NCI-H146 treated with DMSO at 0.1 percent for 48 hours (cell line): ENCODE data around the gene UACA.
"Not testable (repeated sequence)": the region's sequence is repeated elsewhere in the genome, so short reads cannot be mapped to it uniquely, and the experiment has no call there.

Experiments
- DNase-seq: peaks from one replicate; lab custom pipeline; 2025; ENCODE audit not compliant: unreplicated experiment; lab: John Stamatoyannopoulos, UW

Gene UACA

DNA sequence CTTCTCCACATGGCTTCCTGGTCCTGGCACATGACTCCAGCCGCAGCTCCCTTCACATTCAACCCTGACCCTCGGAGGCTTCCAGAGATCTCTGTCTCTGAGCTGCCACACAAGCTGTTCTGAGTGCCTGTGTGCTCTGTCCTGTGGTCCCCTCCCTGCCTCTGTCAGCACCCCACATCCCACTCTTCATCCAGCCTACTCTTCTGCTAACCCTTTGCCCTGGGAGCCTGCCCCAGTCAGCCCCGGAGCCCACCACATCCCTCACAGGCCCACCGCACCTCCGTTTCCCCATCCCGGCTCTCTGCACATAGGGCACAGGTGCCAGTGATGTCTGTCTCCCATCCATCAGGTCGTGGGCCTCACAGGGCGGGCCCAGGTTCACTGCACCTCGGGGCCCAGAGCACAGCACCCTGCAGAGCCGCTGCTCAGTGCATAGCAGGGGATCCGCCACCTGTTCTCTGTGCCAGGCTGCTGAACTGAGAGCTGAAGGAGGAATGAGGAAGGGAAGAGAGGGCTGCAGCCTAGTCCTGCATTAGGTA lies 133.6 kb downstream of the UACA start:
- no peak for DNase-seq

DNA sequence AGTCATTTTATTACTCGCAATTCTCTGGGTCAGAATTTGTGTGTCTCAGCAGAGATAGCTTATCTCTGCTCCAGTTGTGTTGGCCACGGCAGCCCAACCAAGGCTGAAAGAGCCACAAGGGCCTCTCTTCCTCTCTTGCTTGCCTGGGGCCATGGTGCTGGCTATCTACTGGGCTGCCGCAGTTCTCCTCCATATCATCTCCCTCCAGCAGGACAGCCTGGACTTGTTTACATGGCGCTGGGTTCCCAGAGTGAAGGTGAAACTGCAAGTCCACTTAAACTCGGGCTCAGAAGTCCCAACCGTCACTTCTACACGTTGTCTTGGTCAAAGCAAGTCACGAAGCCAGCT lies 134.8 kb downstream of the UACA start:
- no peak for DNase-seq

DNA sequence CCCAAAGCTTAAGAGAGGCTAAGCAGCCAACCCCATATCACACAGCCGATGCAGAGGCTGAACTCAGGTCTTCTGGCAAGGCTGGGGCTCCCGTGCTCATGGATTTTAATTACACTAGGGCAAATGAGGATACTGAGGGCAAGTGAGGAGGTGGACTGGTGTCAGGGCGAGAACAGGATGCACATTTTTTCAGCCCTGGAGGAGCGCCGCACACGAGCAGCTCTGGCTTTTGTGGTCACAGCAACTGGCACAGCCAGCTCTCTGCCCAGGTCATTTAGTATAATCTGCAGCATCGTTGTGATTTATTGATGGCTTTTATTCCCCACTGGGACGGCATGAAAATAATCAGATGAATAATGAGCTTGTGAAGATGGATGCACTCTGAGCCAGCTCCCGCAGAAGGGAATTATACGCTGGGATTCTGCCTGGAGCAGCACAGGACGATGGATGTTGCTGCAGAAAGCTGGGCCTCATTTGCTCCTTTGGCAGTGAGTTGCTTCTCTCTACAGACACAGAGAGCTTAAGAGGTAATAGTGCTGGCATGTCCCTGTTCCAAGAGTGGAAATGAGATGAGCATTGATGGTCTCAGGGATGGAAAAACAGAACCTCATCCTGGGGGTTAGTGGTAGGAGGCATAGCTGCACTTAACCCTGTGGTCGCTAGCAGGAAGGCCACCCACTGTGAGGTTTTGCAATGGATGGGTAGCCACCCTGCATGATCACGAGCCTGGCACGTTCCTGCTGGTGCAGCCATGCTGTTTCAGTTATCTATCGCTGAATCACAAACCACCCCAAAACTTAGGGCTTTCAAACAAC lies 135.4 kb downstream of the UACA start:
- no peak for DNase-seq

DNA sequence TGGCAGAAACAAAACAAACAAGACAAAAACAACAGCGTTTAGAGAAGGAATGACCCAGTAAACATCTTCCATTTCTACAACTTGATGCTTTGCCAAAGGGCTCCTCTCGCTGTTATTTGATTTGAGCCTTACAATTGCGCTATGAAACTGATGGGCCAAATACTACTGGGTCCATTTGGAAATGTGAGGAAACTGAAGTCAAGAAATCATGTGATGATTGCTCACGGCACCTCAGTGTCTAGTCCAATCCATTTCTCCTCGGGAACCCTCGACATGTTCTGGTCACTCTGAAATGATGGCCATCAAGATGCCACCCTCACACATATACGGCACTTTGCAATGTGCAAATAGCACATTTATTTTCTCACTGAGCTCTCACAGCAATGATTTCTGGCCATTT lies 136.0 kb downstream of the UACA start:
- no peak for DNase-seq

DNA sequence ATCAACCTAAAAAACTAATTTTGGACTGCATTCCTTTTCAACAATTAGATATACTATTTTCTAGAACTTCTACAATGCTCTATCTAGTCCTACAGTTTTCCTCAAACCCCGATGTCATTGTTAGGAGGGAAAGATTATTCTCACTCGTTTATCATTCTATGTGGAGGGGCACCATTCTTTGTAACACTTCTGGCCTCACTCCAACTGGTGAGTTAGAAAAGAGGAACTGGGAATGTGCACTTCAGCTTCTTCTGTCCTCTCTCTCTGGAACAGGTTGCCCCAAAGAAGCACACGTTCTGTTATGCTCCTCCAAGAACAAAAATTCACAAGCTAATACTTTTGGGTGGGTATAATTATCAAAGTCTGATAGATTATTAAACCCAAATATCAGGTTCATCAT lies 137.9 kb downstream of the UACA start:
- no peak for DNase-seq

DNA sequence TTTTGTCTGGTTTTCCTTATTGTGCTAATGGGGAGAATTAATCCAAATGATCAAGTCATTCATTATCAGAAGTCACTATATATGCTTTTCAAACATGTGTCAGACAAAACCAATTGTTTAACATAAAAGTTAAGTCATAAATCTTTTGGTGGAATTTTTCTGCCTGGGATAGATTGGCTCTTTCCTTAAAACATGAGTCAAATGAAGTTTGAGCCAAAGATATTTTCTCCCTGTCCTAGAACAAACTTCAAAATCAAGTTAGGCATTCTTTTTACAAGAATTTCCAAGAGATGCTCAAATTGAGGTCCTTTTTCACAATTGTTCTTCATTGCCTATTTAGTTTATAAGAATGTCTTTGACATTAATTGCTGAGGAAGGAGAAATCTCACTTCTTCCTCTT lies 138.3 kb downstream of the UACA start:
- DNase-seq = no peak

DNA sequence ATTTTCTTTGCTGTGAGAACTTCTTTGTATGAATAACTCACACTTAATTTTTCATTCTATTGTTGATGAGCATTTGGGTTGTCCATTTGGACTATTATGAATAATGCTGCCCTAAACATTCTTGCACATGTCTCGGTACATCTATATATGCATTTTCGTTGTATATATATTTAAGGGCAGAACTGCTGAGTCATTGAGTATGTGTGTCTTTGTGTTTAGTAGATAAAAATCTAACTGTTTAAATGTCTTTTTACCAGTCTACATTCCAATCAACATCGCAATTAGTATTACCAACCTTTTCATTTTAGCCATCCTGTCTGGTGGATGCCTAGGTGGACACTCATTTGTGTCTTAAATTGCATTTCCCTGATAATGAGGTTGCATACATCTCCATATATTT lies 144.4 kb downstream of the UACA start:
- DNase-seq = no peak

DNA sequence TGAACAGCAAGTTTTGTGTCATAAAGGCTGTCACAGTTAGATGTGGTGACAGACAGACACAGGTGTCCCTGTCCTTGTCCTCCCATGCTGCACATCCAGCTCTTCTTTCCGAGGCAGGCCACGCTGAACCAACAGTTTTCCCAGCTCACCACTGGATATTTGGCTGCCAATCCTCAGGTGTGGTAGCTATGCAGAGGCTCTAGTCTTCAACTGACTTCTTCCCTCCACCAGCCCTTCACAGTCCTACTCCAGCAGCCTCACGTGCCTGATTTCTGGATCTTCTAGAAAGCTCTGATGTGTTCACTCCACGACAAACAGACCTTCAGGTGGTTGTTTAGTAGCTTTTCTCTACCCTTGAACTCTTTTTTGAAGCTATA lies 145.5 kb downstream of the UACA start:
- no peak for DNase-seq

DNA sequence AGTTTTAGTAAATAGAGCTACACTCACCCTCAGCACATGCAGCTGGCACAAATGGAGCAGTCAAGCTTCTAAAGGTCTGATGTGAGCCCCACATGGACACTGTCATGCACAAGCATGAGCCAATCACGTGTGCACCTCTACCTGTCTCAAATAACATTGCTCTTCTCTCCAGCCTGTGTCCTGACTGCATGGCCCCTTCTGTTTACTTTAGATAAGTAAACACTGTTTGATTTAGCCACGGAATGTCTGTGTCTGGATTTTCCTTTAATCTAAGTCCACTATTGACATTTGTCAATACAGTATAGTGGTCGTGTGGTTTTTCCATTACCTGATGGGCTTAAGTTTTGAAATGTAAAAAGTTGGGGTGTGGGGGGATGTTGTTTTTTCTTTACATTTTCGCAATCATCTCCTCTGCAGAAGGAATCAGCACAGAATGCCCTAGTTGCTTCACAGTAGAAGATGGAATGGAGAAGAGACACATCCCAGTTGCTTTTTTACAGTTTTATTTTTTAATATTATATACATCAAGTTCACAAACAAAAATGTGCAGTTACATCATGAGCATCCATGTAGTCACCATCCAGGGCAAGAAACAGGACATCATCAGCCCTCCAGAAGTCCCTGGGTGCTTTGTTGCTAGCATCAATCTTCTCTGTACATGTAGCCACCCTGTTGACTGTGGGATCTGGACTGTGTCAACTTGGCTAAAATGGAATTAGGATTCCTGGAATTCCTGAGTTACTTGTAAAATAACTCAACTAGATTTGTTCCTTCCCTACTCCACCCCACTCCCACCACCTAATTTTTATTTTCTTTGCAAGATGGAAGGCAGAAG lies 146.1 kb downstream of the UACA start:
- DNase-seq = peak; percentile 2

DNA sequence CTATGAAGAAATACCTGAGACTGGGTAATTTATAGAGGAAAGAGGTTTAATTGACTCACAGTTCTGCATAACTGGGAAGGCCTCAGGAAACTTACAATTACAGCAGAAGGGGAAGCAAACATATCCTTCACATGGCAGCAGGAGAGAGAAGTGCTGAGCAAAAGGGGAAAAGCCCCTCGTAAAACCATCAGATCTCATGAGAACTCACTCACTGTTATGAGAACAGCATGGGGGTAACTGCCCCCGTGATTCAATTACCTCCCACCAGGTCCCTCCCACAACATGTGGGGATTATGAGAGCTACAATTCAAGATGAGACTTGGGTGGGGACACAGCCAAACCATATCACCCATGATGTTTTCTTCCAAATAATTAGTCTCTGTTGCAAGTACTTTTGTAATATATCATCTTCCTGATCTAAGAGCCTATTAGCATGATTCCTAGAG lies 147.0 kb downstream of the UACA start:
- not testable (repeated sequence) for DNase-seq

DNA sequence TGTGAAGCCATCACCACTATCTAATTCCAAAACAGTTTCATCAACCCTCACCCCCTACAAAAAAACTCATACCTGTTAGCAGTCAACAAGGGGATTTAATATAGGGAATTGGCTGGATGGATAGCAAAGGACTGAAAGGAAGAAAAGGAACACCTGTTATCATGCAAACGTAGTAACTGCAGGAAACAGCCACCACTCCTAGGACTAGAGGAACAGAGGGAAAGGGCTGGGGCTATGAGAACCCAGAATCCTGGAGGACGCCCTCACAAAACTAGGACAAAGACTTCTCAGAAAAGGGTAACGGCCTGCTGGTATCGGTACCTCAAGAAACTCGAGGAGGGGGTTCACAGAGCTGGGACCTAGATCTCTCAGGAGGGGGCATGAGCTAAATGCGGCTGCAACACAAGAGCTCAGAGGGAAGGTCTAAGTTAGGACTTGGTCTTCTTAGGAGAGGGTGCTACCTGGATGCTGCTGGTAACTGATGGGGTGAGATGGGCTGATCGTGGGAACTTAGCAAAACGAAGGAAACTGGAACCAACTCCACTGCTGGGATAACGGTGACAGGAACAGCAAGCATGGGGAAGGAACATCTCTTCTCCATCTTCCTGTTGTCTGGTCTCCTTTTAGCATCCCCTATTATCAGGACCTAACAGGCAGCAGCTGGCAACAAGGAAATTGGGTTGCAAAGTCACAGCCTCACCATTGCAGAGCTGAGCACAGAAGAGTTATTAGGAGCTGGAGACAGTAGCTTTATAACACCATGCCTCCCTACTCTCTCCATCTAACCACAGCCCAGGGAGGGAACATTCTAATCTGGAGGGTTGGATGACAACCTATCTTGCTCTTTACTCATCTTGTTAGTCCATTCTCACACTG lies 147.7 kb downstream of the UACA start:
- no peak for DNase-seq

DNA sequence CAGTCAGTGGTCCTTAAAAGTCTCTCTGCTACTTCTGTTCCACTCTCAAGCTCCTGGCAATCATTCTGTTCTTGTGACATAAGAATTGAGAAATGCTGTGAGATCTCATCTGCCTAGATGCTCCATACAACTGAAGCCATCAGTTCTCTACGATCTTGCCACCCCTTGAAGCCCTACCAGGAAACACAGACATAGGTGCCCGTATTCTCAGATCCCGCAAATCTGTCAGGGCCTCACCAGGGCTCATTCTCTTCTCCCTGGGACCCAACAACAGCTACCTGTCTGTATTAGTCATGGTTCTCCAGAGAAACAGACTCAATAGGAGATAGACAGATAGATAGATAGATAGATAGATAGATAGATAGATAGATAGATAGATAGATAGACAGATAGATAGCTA lies 149.1 kb downstream of the UACA start:
- DNase-seq = no peak

DNA sequence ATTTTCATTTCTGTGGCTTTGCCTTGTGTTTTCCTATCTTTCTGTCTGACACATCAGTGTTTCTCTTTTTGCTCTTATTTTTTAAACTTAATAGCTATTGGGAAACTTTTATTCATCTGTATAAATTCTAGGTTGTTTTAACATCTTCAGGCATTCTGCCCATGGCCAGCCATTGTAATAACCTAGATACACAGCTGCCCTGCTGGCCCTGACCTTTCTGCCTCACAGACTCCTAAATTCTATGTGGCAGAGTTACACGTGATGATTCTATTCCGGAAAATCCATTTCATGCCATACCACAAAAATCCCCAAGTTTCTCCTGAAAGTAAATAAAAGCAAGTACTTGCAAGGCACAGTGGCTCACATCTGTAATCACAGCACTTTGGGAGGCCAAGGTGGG lies 150.1 kb downstream of the UACA start:
- no peak for DNase-seq

DNA sequence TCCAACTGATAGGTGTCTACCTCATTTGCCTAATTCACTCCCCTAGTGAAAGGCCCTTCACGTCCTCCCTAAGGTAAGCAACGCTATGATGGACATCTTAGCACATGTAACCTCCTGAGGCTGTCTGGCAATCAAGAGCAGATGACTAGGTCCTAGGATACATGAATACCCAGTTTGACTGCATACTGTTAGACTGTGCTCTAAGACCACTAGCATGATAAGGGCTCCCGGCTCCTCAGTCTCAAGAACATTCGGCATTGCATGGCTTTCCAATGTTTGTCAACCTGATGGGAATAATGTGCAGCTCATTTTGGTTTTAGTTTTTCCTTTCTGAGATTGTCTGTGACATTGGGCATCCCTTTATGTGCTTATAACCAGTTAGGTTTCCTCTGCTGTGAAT lies 152.1 kb downstream of the UACA start:
- no peak for DNase-seq

DNA sequence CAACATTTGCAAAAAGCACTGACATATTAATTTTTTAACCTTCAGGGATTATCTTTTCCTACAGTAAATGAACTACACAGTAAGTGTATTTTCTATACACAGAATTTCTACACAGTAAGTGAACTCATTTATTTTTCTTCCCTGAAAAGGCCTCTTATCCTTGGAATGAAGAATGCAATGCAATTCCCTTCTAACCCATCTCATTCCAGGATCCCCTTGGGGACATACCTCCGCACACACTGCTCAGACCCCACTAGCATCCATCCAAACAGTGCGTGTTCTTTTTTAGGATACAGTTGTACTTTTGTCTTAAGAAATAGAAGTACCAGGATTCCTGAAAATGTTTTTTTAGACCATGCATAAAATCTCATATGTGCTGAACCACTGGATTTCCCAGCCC lies 152.8 kb downstream of the UACA start:
- no peak for DNase-seq

DNA sequence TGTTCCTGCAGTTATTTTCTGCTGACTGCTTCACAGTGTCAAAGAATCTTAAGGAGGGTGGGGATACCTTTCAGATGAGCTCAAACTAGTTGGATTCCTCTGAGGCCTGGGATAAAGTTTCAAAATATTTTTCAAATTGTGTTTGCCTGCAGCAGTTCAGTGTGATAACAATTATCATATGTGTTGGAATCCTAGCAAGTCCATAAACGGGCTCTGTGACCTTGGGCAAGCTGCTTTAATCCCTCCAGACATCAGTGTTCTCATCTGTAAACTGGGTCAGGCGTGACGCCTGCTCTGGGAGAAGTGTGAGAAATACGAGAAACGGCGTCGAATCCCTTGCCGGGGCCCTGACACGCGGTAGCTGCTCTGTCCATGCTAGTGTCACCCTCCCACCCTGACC lies 153.5 kb downstream of the UACA start:
- no peak for DNase-seq

DNA sequence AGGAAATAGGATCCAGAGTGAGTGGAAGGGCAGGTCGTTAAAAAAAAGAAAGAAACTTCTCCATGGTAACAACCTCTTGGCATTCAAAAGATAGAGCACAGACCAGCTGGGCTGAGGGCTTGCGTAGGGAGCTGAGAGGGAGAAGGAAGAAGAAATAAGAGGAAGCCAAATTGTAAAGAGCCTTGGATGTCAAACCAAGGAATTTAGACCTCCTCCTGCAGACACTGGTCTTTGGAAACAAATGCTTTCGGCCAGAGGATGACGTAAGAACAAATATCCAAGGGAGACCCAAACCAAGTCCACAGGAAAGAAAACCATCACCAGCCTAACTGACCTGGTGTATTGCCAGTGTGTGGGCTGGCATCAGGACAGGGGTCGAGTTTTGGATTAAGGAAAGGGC lies 155.2 kb downstream of the UACA start:
- no peak for DNase-seq

DNA sequence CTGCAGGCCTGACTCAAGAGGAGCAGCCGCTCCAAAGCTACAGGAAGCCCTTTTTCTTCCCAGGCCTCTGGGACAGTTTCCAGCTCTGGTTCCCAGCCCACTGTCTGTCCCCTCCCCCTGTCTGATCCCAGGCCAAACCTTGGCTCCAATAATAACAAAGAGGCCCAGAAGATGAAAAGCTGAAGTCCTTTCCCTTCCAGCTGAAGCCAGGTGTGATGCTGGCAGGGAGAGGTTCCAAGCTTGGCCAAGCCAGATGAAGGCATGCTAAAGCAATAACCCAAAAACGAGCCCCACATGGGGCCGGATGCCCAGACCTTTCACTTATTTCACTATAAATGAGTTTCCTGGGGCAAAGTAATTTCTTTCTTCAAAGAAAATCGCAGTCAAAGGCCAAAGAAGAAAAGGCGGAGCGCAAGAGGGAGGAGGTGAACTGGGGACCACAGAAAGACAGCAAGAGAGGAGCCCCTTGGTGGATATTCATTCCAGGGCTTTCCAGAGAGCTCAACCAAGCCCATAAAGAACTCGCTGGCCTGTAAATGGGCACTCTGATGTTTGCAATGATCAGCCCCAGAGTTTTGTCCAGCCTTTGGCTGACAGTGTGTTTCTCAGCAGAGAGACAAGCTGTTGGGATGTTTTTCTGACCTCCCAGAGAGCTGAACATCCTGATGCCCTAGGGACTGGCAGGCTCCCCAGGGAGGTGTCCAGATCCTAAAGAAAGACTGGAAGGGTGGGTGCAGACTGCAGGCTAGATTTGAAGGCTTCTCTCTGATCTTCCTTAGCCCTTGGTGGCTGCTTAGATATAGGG lies 157.6 kb downstream of the UACA start:
- DNase-seq = no peak

DNA sequence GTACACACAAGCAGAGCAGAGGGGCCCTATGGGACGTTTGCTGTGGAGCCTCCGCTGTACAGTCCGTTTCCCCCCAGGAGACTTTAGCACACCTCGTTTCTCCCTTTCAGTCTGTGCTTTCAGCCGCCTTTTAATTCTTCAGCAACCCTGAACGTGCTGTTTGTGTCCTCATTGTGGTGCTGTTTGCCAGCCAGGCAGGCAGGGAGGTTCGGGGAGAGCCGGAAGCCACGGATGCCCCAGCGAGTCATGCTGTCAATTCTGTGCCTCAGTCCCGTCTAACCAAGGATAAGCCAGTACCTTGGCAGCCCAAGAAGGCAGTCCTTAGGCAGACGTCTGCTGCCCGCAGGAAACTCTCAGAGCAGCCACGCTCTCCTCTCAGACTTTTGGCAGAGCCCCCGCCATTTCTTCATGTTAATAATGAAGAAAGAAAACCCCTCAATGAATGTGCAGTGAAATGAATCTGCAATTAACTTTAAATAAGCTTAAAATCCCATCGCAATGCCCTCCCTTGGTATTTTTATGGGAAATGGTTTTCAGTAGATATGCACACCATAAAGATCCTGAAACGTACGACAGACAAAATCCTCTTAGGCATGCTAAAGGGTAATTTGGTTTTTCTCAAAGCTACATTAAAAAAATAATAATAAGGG lies 158.6 kb downstream of the UACA start:
- DNase-seq = no peak
